HG03139 (cell line): ENCODE results near the gene RNFT2.

ENCODE experiments used
- ATAC-seq: cut with Tn5 transposase; IDR thresholded peaks from one replicate; pipeline ENCODE4 v1.9.1; 2021; ENCODE audit not compliant: unreplicated experiment

Gene RNFT2

DNA sequence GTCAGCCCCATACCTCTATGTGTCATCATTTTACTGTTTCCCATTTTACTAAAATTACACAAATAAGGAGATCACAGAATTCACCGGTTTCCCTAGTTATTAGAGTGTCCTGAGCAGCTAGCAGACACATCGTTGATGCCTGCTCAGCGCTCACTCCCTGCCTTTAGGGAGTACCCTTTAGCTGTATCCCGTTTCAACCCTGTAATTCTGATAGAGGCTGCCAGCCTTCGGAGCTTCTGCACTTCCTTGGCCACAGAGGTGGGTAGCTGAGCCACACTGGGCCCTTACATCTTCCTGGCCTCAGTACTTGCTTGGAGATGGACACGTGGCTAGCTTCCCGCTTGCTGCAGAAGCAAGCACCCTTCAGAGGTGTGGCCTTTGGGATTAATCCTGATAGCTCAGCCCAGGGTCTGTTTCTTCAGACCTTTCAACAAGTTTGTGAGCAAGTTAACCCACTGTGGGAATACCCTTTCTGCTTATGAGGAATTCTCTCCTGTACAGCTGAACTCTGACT, 158.4 kb downstream of the RNFT2 start:
- no peak for ATAC-seq

- ATAC-seq: no peak
Observed at GRCh38 chr12:116897476-116897875, 159.4 kb downstream of the RNFT2 start.

DNA sequence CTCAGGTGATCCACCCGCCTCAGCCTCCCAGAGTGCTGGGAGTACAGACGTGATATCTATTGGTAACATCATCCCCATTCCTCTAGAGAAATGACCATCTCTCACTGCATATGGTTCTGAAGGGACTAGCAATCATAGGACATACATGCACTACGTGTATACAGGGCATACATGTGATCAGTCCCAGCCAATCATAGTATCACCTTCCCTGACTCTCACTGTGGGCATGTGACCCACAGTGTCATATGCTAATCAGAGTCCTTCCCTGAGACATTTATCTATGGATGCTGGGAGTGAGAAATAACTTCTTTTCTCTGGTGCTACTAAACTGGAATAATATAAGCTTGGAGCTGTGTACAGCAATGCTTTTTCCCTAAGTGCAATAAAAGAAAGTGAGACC, 160.6 kb downstream of the RNFT2 start:
- no peak for ATAC-seq

DNA sequence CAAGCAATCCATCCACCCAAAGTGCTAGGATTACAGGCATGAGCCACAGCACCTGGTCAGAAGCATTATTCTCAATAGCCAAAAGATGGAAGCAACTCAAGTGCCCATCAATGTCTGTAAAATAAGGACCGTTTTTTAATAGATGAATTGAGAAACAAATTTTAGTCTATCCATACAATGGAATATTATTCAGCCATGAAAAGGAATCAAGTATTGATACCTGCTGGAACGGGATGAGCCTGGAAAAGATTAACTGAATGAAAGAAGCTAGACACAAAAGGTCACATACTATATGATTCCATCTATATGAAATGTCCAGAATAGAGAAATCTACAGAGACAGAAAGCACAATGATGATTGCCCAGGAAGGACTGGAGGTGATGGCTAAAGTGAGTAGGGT, 163.5 kb downstream of the RNFT2 start:
- ATAC-seq: no peak
